Measurements from ENCODE around the gene SCMH1. TPM values are rescaled to one million over a fixed set of nuclear protein-coding genes. Genes with fewer than 3 reads are reported as not detected.

The SCMH1 gene
- polyA plus RNA-seq, 1 donor from 2014 or later = 23.0 TPM

GRCh38 chr1:41242342-41243078 lies 404 bp upstream of the SCMH1 start:
- no peaks in the 10 kb centered on the region for H3K9me2 ChIP-seq (ENCODE audit: insufficient read depth, low read length)
- H3K9ac ChIP-seq (ENCODE audit: low read length) = peak overlapping the region; percentile 76
- TF ChIP-seq RAD21 (conservative IDR thresholded peaks at IDR 0.05) = no peak
- TF ChIP-seq TAF1 (IDR thresholded peaks at IDR 0.05; ENCODE audit: low read depth) = no peak
- no peak for TF ChIP-seq EZH2 (IDR thresholded peaks at IDR 0.05; ENCODE audit: borderline replicate concordance, insufficient read depth, low read length, poor library complexity, severe bottlenecking)
- peak; percentile 9 for TF ChIP-seq POLR2AphosphoS5 (IDR thresholded peaks at IDR 0.05)
- TF ChIP-seq CTCF (IDR thresholded peaks at IDR 0.05; ENCODE audit: poor library complexity, severe bottlenecking) = no peak
- peak; percentile 28 for TF ChIP-seq MXI1 (conservative IDR thresholded peaks at IDR 0.05; ENCODE audit: poor library complexity, severe bottlenecking)
- H3K27ac ChIP-seq (ENCODE audit: low read length) = peak overlapping the region; percentile 46
- H3K79me2 ChIP-seq (replicated peaks; ENCODE audit: insufficient read depth, low read length) = peaks cover 10% of the 10 kb centered on the region
- H3K27me3 ChIP-seq (ENCODE audit: insufficient read depth, low read depth, low read length) = no peaks in the 10 kb centered on the region
- peak overlapping the region; percentile 36 for H3K4me2 ChIP-seq (ENCODE audit: low read length)
- peaks cover 5% of the 10 kb centered on the region for H3F3A ChIP-seq (ENCODE audit: insufficient read depth, low read length, poor library complexity, severe bottlenecking)
- H2AFZ ChIP-seq (ENCODE audit: low read depth, low read length) = peak overlapping the region; percentile 56
- no peaks in the 10 kb centered on the region for H3K36me3 ChIP-seq (ENCODE audit: insufficient read depth, low read length)
- H3K4me3 ChIP-seq (ENCODE audit: low read length) = peak overlapping the region; percentile 76
- H4K20me1 ChIP-seq (ENCODE audit: insufficient read depth) = no peaks in the 10 kb centered on the region
- H3K9me3 ChIP-seq (ENCODE audit: low read length) = no peaks in the 10 kb centered on the region

- Histone ChIP-seq H3K4me3 (ENCODE audit: low read length) (peak overlapping the region; percentile 78), H3K9ac (ENCODE audit: low read length) (peak overlapping the region; percentile 80), H3K9me2 (ENCODE audit: insufficient read depth, low read length) (no peaks in the 10 kb centered on the region), H3K4me2 (ENCODE audit: low read length) (peak overlapping the region; percentile 79), H2AFZ (ENCODE audit: low read depth, low read length) (no peak overlapping the region), H3K9me3 (ENCODE audit: low read length) (no peaks in the 10 kb centered on the region), H3F3A (ENCODE audit: insufficient read depth, low read length, poor library complexity, severe bottlenecking) (peaks cover 5% of the 10 kb centered on the region), H3K79me2 (replicated peaks; ENCODE audit: insufficient read depth, low read length) (peaks cover 15% of the 10 kb centered on the region), H3K27ac (ENCODE audit: low read length) (no peak overlapping the region), H4K20me1 (ENCODE audit: insufficient read depth) (no peaks in the 10 kb centered on the region), H3K36me3 (ENCODE audit: insufficient read depth, low read length) (no peaks in the 10 kb centered on the region), H3K27me3 (ENCODE audit: insufficient read depth, low read depth, low read length) (no peaks in the 10 kb centered on the region)
- no peak for TF ChIP-seq RAD21 (conservative IDR thresholded peaks at IDR 0.05)
- peak; percentile 63 for TF ChIP-seq MXI1 (conservative IDR thresholded peaks at IDR 0.05; ENCODE audit: poor library complexity, severe bottlenecking)
These were observed 755 bp downstream of the SCMH1 start for GRCh38 chr1:41241354-41241748.

- peaks cover 15% of the 10 kb centered on the region for H3K79me2 ChIP-seq (replicated peaks; ENCODE audit: insufficient read depth, low read length)
- H2AFZ ChIP-seq (ENCODE audit: low read depth, low read length) = no peak overlapping the region
These were observed 1.2 kb downstream of the SCMH1 start for GRCh38 chr1:41240781-41241353.

More at GRCh38 chr1:41240781-41241353, 1.2 kb downstream of the SCMH1 start:
- peaks cover 5% of the 10 kb centered on the region for H3F3A ChIP-seq (ENCODE audit: insufficient read depth, low read length, poor library complexity, severe bottlenecking)
- no peak for TF ChIP-seq MXI1 (conservative IDR thresholded peaks at IDR 0.05; ENCODE audit: poor library complexity, severe bottlenecking)
- no peak for TF ChIP-seq TAF1 (IDR thresholded peaks at IDR 0.05; ENCODE audit: low read depth)
- no peak for TF ChIP-seq CTCF (IDR thresholded peaks at IDR 0.05; ENCODE audit: poor library complexity, severe bottlenecking)
- TF ChIP-seq SMC3 (conservative IDR thresholded peaks at IDR 0.05; ENCODE audit: poor library complexity) = no peak
- no peak for TF ChIP-seq REST (IDR thresholded peaks at IDR 0.05; ENCODE audit: borderline replicate concordance)
- TF ChIP-seq EP300 (conservative IDR thresholded peaks at IDR 0.05; ENCODE audit: poor library complexity, severe bottlenecking) = no peak
- TF ChIP-seq RAD21 (conservative IDR thresholded peaks at IDR 0.05) = no peak
- TF ChIP-seq POLR2AphosphoS5 (IDR thresholded peaks at IDR 0.05) = no peak
- TF ChIP-seq EZH2 (IDR thresholded peaks at IDR 0.05; ENCODE audit: borderline replicate concordance, insufficient read depth, low read length, poor library complexity, severe bottlenecking) = no peak
- peak overlapping the region; percentile 78 for H3K4me3 ChIP-seq (ENCODE audit: low read length)
- peak overlapping the region; percentile 80 for H3K9ac ChIP-seq (ENCODE audit: low read length)
- no peaks in the 10 kb centered on the region for H3K27me3 ChIP-seq (ENCODE audit: insufficient read depth, low read depth, low read length)
- H3K4me2 ChIP-seq (ENCODE audit: low read length) = peak overlapping the region; percentile 79
- no peaks in the 10 kb centered on the region for H3K9me2 ChIP-seq (ENCODE audit: insufficient read depth, low read length)
- no peaks in the 10 kb centered on the region for H3K9me3 ChIP-seq (ENCODE audit: low read length)
- H3K27ac ChIP-seq (ENCODE audit: low read length) = no peak overlapping the region
- no peaks in the 10 kb centered on the region for H3K36me3 ChIP-seq (ENCODE audit: insufficient read depth, low read length)
- H4K20me1 ChIP-seq (ENCODE audit: insufficient read depth) = no peaks in the 10 kb centered on the region

All from neural cell (in vitro differentiated cells).